CD14-positive monocyte (primary cell): ENCODE data around the gene PI4KA. TPM values are rescaled to one million over a fixed set of nuclear protein-coding genes. Genes with fewer than 3 reads are reported as not detected.

ENCODE experiments used
- DNase-seq, 3 donors: peaks; one replicate each; pipeline ENCODE4 v3.0.0-alpha.2; 2011 to 2022
- H2AFZ ChIP-seq: 2 replicates; pipeline ENCODE4 v1.6.0; 2012; ENCODE audit warnings: mild to moderate bottlenecking, low read depth, low read length, inconsistent platforms; ENCODE audit not compliant: insufficient read depth, poor library complexity, severe bottlenecking
- H3K27ac ChIP-seq, 2 donors: 1 replicate in 1 of 2; 2 replicates in 1 of 2; pipeline ENCODE4 v1.5.1; 2012 to 2013; ENCODE audit warnings: low read length in 2 of 2, control low read depth in 1 of 2, inconsistent platforms in 1 of 2, low read depth in 1 of 2, mild to moderate bottlenecking in 1 of 2
- H3K27me3 ChIP-seq, 2 donors: one replicate each; pipeline versions ENCODE4 v1.6.0 to v1.6.1; 2011 to 2013; ENCODE audit warnings: low read length in 2 of 2; ENCODE audit not compliant: control insufficient read depth in 2 of 2, insufficient read depth in 2 of 2
- H3K36me3 ChIP-seq, 2 donors: replicated peaks in 1 of 2; 1 replicate in 1 of 2; 2 replicates in 1 of 2; pipeline versions ENCODE4 v1.5.1 to v1.6.1; 2012 to 2013; ENCODE audit warnings: low read length in 2 of 2, control low read depth in 1 of 2, inconsistent platforms in 1 of 2, mild to moderate bottlenecking in 1 of 2; ENCODE audit not compliant: insufficient read depth in 2 of 2, control insufficient read depth in 1 of 2
- H3K4me1 ChIP-seq, 2 donors: 1 replicate in 1 of 2; 2 replicates in 1 of 2; pipeline versions ENCODE4 v1.5.1 to v1.6.1; 2012 to 2013; ENCODE audit warnings: low read length in 2 of 2, control low read depth in 1 of 2, inconsistent platforms in 1 of 2, mild to moderate bottlenecking in 1 of 2, moderate library complexity in 1 of 2; ENCODE audit not compliant: insufficient read depth in 2 of 2, control insufficient read depth in 1 of 2
- H3K4me2 ChIP-seq: replicated peaks from 2 replicates; pipeline ENCODE3; 2012; ENCODE audit warnings: low read length, moderate library complexity, mild to moderate bottlenecking; ENCODE audit not compliant: poor library complexity, severe bottlenecking; ENCODE audit errors: extremely low read depth
- H3K4me3 ChIP-seq, 3 experiments: fragments of 200-600 bp in 1 of 3; sonication (generic) in 1 of 3; replicated peaks in 1 of 3; 1 replicate in 2 of 3; 2 replicates in 1 of 3; pipeline ENCODE4 v1.5.1; 2011 to 2013; ENCODE audit warnings: low read length in 3 of 3, mild to moderate bottlenecking in 3 of 3, control low read depth in 2 of 3, low read depth in 2 of 3, inconsistent platforms in 1 of 3, moderate library complexity in 1 of 3
- H3K79me2 ChIP-seq: 2 replicates; pipeline ENCODE4 v1.6.0; 2012; ENCODE audit warnings: mild to moderate bottlenecking, control low read depth, inconsistent platforms, low read length, moderate library complexity; ENCODE audit not compliant: insufficient read depth
- H3K9ac ChIP-seq: 2 replicates; pipeline ENCODE4 v1.6.0; 2017; ENCODE audit warnings: low read length, mild to moderate bottlenecking; ENCODE audit not compliant: insufficient read depth, poor library complexity, severe bottlenecking
- H3K9me3 ChIP-seq, 2 donors: replicated peaks in 1 of 2; 1 replicate in 1 of 2; 2 replicates in 1 of 2; pipeline versions ENCODE4 v1.5.1 to v1.6.1; 2012 to 2013; ENCODE audit warnings: low read length in 2 of 2, control low read depth in 1 of 2; ENCODE audit not compliant: control insufficient read depth in 1 of 2, insufficient read depth in 1 of 2
- H4K20me1 ChIP-seq: 2 replicates; pipeline ENCODE4 v1.6.0; 2012; ENCODE audit warnings: mild to moderate bottlenecking, low read length, control low read depth, moderate library complexity; ENCODE audit not compliant: insufficient read depth
- H3K27ac Mint-ChIP-seq, 7 donors: one replicate each; pipeline ENCODE4 v1.8.0; 2020; ENCODE audit warnings: mild to moderate bottlenecking in 7 of 7, mixed read lengths in 7 of 7, moderate library complexity in 6 of 7, inconsistent platforms in 2 of 7
- H3K27me3 Mint-ChIP-seq, 3 donors: one replicate each; pipeline ENCODE4 v1.8.0; 2021 to 2022; ENCODE audit warnings: low read depth in 3 of 3, mild to moderate bottlenecking in 3 of 3, mixed read lengths in 3 of 3, moderate library complexity in 3 of 3, inconsistent platforms in 1 of 3
- H3K36me3 Mint-ChIP-seq, 2 donors: one replicate each; pipeline ENCODE4 v1.8.0; 2020; ENCODE audit warnings: mixed read lengths in 2 of 2, inconsistent platforms in 1 of 2, mild to moderate bottlenecking in 1 of 2
- H3K4me1 Mint-ChIP-seq: one replicate; pipeline ENCODE4 v1.8.0; 2020; ENCODE audit warnings: mild to moderate bottlenecking, mixed read lengths
- H3K4me3 Mint-ChIP-seq, 2 donors: one replicate each; pipeline ENCODE4 v1.8.0; 2020; ENCODE audit warnings: mild to moderate bottlenecking in 2 of 2, mixed read lengths in 2 of 2, moderate library complexity in 1 of 2
- H3K9me3 Mint-ChIP-seq, 7 donors: one replicate each; pipeline ENCODE4 v1.8.0; 2020 to 2022; ENCODE audit warnings: mixed read lengths in 7 of 7, mild to moderate bottlenecking in 6 of 7, moderate library complexity in 6 of 7, inconsistent platforms in 2 of 7
- WGBS: methylation state at CpG from one replicate; pipeline ENCODE4 v1.1.5; 2013; ENCODE audit warnings: missing lambda C conversion rate; ENCODE audit not compliant: insufficient coverage; 5-methylcytosine and 5-hydroxymethylcytosine counted together
- intact Hi-C, 2 donors: fragments of 100-400 bp; cut with micrococcal nuclease; formaldehyde crosslinking; loops; one replicate each; pipeline versions ENCODE4 v1.15.0 to v1.15.1; 2023
- polyA plus RNA-seq, 3 donors: library from polyadenylated mRNA; depleted of rRNA in 1 of 3; unstranded in 2 of 3; stranded (reverse) in 1 of 3; fragments of 300-500 nt in 2 of 3; fragments of >200 nt in 1 of 3; fragmentation: Illumina TruSeq in 2 of 3; gene quantifications; 1 replicate in 2 of 3; 2 replicates in 1 of 3; pipeline ENCODE4 v1.2.3, GENCODE V29; 2012 to 2021
- TF ChIP-seq, protein P1 (sequence below): fragments of 200-600 bp; IDR thresholded peaks from one replicate; pipeline ENCODE4 v1.8.0; 2022; ENCODE audit warnings: antibody characterized with exemption, mild to moderate bottlenecking

PI4KA gene
- polyA plus RNA-seq, 3 donors = 22.8 to 74.4 (median 38.2) TPM

DNA sequence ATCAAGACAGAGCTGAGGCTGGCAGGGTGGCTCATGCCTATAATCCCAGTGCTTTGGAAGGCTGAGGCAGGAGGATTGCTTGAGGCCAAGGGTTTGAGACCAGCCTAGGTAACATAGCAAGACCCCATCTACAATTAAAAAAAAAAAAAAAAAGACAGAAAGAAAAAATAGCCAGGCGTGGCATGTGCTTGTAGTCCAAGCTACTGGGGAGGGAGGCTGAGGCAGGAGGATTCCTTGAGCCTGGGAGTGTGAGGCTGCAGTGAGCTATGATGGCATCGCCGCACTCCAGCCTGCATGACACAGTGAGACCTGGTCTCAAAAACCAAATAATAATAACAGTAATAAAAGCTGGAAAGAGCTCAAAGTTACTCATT, 75.3 kb downstream of the PI4KA start:
- H3K4me1 ChIP-seq = peaks cover 0 to 5% of the 10 kb centered on the region in 2 donors
- H3K36me3 Mint-ChIP-seq = peaks cover 65 to 88% of the 10 kb centered on the region in 2 donors
- H3K79me2 ChIP-seq = no peaks in the 10 kb centered on the region
- no peak overlapping the region for H2AFZ ChIP-seq
- no peaks in the 10 kb centered on the region for H3K27me3 ChIP-seq
- H3K4me3 ChIP-seq = no peak overlapping the region
- H4K20me1 ChIP-seq = peaks cover 9% of the 10 kb centered on the region
- intact Hi-C loops = no loop called here
- H3K4me2 ChIP-seq = no peak overlapping the region
- DNase-seq = no peak
- no peak overlapping the region for H3K4me3 Mint-ChIP-seq
- peaks cover 52 to 92% of the 10 kb centered on the region in 2 donors for H3K36me3 ChIP-seq
- H3K27ac Mint-ChIP-seq = no peak overlapping the region
- TF ChIP-seq, protein P1, sequence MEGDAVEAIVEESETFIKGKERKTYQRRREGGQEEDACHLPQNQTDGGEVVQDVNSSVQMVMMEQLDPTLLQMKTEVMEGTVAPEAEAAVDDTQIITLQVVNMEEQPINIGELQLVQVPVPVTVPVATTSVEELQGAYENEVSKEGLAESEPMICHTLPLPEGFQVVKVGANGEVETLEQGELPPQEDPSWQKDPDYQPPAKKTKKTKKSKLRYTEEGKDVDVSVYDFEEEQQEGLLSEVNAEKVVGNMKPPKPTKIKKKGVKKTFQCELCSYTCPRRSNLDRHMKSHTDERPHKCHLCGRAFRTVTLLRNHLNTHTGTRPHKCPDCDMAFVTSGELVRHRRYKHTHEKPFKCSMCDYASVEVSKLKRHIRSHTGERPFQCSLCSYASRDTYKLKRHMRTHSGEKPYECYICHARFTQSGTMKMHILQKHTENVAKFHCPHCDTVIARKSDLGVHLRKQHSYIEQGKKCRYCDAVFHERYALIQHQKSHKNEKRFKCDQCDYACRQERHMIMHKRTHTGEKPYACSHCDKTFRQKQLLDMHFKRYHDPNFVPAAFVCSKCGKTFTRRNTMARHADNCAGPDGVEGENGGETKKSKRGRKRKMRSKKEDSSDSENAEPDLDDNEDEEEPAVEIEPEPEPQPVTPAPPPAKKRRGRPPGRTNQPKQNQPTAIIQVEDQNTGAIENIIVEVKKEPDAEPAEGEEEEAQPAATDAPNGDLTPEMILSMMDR = no peak
- no peak overlapping the region for H3K9ac ChIP-seq
- H3K4me1 Mint-ChIP-seq = peaks cover 5% of the 10 kb centered on the region
- H3K9me3 ChIP-seq = no peaks in the 10 kb centered on the region
- H3K27ac ChIP-seq = no peak overlapping the region
- no CpG with 5 or more reads among the region's 3 CpGs for WGBS
- H3K27me3 Mint-ChIP-seq = peaks cover 0 to 2% (median 0%) of the 10 kb centered on the region in 3 donors
- no peaks in the 10 kb centered on the region for H3K9me3 Mint-ChIP-seq

- intact Hi-C loops = no loop called here
- H3K27me3 ChIP-seq = no peaks in the 10 kb centered on the region
- H3K9ac ChIP-seq = no peak overlapping the region
- TF ChIP-seq, protein P1 = no peak
- H4K20me1 ChIP-seq = peaks cover 9% of the 10 kb centered on the region
- H3K4me1 Mint-ChIP-seq = peaks cover 5% of the 10 kb centered on the region
- no peak overlapping the region for H3K27ac Mint-ChIP-seq
- DNase-seq = no peak
- no peak overlapping the region for H2AFZ ChIP-seq
- H3K27ac ChIP-seq = no peak overlapping the region
- 90% methylated on average over 2 of the region's 4 CpGs for WGBS
- H3K27me3 Mint-ChIP-seq = peaks cover 0 to 2% (median 0%) of the 10 kb centered on the region in 3 donors
- H3K4me3 ChIP-seq = no peak overlapping the region
- no peaks in the 10 kb centered on the region for H3K9me3 ChIP-seq
- no peaks in the 10 kb centered on the region for H3K79me2 ChIP-seq
- H3K4me3 Mint-ChIP-seq = no peak overlapping the region
- peaks cover 60 to 85% of the 10 kb centered on the region in 2 donors for H3K36me3 Mint-ChIP-seq
- H3K4me1 ChIP-seq = peaks cover 0 to 5% of the 10 kb centered on the region in 2 donors
- no peaks in the 10 kb centered on the region for H3K9me3 Mint-ChIP-seq
- no peak overlapping the region for H3K4me2 ChIP-seq
- H3K36me3 ChIP-seq = peaks cover 49 to 92% of the 10 kb centered on the region in 2 donors
These were observed 75.9 kb downstream of the PI4KA start for GRCh38 chr22:20782596-20783299.
